HG02588 (cell line): ENCODE data around the gene PCDHGA7.
A peak's percentile ranks its signal among the peaks of the same experiment; 100 is the strongest.
"Not testable (repeated sequence)": the region's sequence is repeated elsewhere in the genome, so short reads cannot be mapped to it uniquely, and the experiment has no call there.

ENCODE experiments used
- ATAC-seq: cut with Tn5 transposase; IDR thresholded peaks from one replicate; pipeline ENCODE4 v1.9.1; 2021; ENCODE audit warnings: mild to moderate bottlenecking, moderate library complexity; ENCODE audit not compliant: unreplicated experiment

The PCDHGA7 gene

GRCh38 chr5:141397756-141398551 is 15.4 kb downstream of the PCDHGA7 start, which contains the start of gene PCDHGB5:
Gene PCDHGB5 (plus strand): TSS chr5:141397947. CDS start chr5:141398128, 181 bp downstream.
- ATAC-seq, result peak; percentile 96

GRCh38 chr5:141398608-141399007 is 16.1 kb downstream of the PCDHGA7 start:
- ATAC-seq, result no peak

DNA sequence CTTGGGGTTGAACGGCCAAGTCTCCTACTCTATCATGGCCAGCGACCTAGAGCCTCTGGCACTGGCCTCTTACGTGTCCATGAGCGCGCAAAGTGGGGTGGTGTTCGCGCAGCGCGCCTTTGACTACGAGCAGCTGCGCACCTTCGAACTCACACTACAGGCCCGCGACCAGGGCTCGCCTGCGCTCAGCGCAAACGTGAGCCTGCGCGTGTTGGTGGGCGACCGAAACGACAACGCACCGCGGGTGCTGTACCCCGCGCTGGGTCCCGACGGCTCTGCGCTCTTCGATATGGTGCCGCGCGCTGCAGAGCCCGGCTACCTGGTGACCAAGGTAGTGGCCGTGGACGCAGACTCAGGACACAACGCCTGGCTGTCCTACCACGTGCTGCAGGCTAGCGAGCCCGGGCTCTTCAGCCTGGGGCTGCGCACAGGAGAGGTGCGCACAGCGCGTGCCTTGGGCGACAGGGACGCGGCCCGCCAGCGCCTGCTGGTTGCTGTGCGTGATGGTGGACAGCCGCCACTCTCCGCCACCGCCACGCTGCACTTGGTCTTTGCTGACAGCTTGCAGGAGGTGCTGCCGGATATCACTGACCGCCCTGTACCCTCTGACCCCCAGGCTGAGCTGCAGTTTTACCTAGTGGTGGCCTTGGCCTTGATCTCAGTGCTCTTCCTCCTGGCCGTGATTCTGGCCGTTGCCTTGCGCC is 17.2 kb downstream of the PCDHGA7 start:
- no peak for ATAC-seq

GRCh38 chr5:141402553-141403243 is 20.2 kb downstream of the PCDHGA7 start, which contains the start of gene PCDHGA9:
Gene PCDHGA9 (plus strand): TSS chr5:141402778. CDS start chr5:141402953, 175 bp downstream.
- ATAC-seq, result no peak

DNA sequence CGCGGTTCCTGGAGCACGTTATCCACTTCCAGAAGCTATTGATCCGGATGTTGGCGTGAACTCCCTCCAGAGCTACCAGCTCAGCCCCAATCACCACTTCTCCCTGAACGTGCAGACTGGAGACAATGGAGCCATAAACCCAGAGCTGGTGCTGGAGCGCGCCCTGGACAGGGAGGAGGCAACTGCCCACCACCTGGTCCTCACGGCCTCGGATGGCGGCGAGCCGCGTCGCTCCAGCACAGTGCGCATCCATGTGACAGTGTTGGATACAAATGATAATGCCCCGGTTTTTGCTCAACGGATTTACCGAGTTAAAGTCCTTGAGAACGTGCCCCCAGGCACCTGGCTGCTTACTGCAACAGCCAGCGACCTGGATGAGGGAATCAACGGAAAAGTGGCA is 20.8 kb downstream of the PCDHGA7 start:
- ATAC-seq, result no peak

GRCh38 chr5:141407790-141408505 is 25.4 kb downstream of the PCDHGA7 start, which contains the start of gene PCDHGB6:
Gene PCDHGB6 (plus strand): TSS chr5:141408021. CDS start chr5:141408203, 182 bp downstream.
- ATAC-seq, result peak; percentile 81

DNA sequence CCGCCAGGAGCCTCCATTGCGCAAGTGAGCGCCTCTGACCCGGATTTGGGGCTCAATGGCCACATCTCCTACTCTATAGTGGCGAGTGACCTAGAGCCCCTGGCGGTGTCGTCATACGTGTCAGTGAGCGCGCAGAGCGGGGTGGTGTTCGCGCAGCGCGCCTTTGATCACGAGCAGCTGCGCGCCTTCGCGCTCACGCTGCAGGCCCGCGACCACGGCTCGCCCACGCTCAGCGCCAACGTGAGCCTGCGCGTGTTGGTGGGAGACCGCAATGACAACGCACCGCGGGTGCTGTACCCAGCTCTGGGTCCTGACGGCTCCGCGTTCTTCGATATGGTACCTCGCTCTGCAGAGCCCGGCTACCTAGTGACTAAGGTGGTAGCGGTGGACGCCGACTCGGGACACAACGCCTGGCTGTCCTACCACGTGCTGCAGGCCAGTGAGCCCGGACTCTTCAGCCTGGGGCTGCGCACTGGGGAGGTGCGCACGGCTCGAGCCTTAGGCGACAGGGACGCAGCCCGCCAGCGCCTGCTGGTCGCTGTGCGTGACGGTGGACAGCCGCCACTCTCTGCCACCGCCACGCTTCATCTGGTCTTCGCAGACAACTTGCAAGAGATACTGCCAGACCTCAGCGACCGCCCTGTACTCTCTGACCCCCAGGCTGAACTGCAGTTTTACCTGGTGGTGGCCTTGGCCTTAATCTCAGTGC is 27.2 kb downstream of the PCDHGA7 start:
- no peak for ATAC-seq

DNA sequence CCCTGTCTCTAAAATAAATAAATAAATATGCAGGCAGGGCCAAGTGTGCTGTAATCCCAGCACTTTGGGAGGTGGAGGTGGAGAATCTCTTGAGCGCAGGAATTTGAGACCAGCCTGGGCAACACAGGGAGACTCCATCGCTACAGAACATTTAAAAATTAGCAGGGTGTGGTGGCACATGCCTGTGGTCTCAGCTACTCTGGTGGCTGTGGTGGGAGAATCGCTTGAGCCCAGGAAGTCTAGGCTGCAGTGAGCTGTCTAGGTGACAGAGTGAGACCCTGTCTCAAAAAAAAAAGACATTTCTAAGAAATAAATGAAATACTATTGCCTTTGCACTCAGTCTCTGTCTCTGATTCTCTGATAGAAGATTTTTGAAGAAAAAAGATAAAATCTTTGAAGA is 29.0 kb downstream of the PCDHGA7 start:
- ATAC-seq, result no peak

DNA sequence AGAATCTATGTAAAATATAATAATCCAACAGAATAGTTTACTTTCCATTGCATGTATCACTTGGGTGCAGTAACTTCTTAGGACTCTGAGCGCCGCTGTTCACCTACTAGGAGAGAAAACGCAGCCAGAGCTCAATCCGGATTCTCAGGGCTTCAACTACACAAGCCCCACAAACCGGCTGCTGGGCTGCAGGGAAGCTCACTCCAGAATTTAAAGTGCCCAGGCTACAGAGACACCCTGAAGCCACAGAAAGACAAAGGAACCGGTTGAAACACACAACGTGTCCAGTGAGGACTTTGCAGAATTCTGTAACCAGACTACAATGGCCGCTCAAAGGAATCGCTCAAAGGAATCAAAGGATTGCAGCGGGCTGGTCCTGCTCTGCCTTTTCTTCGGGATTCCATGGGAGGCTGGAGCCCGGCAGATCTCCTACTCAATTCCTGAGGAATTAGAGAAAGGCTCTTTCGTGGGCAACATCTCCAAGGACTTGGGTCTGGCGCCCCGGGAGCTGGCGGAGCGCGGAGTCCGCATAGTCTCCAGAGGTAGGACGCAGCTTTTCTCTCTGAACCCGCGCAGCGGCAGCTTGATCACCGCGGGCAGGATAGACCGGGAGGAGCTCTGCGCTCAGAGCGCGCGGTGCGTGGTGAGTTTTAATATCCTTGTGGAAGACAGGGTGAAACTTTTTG is 30.5 kb downstream of the PCDHGA7 start, which contains the start of gene PCDHGA10:
Gene PCDHGA10 (plus strand): TSS at position 134 of the 686 bp plus-strand sequence. CDS start 189 bp downstream, at position 323.
- peak; percentile 41 for ATAC-seq

GRCh38 chr5:141413540-141414069 is 31.1 kb downstream of the PCDHGA7 start:
- no peak for ATAC-seq

DNA sequence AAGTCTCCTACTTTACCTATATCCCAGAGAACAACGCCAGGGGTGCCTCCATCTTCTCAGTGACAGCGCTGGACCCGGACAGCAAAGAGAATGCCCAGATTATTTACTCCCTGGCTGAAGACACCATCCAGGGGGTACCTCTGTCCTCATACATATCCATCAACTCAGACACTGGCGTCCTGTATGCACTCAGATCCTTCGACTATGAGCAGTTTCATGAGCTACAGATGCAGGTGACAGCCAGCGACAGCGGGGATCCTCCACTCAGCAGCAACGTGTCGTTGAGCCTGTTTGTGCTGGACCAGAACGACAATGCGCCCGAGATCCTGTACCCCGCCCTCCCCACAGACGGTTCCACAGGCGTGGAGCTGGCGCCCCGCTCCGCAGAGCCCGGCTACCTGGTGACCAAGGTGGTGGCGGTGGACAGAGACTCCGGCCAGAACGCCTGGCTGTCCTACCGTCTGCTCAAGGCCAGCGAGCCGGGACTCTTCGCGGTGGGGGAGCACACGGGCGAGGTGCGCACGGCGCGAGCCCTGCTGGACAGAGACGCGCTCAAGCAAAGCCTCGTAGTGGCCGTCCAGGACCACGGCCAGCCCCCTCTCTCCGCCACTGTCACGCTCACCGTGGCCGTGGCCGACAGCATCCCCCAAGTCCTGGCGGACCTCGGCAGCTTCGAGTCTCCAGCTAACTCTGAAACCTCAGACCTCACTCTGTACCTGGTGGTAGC is 32.2 kb downstream of the PCDHGA7 start:
- not testable (repeated sequence) for ATAC-seq

DNA sequence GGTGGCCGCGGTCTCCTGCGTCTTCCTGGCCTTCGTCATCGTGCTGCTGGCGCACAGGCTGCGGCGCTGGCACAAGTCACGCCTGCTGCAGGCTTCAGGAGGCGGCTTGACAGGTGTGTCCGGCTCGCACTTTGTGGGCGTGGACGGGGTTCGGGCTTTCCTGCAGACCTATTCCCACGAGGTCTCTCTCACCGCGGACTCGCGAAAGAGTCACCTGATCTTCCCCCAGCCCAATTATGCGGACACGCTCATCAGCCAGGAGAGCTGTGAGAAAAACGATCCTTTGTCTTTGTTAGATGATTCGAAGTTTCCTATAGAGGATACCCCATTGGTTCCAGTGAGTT is 32.7 kb downstream of the PCDHGA7 start:
- not testable (repeated sequence) for ATAC-seq

DNA sequence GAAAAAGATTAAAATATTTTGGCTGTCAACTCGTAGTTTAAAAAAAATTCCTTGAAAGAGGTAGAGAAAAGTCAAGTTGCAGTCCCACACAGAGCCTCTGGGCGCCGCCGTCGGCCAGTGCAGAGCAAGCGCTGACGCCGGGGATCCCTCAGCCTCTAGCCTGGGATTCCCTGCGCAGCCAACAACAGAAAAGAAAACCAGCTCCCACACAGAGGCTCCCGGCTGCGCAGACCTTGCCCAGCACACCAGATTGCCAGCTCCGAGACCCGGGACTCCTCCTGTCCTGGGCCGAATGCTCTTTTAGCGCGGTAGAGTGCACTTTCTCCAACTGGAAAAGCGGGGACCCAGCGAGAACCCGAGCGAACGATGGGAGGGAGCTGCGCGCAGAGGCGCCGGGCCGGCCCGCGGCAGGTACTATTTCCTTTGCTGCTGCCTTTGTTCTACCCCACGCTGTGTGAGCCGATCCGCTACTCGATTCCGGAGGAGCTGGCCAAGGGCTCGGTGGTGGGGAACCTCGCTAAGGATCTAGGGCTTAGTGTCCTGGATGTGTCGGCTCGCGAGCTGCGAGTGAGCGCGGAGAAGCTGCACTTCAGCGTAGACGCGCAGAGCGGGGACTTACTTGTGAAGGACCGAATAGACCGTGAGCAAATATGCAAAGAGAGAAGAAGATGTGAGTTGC is 35.1 kb downstream of the PCDHGA7 start, which contains the start of gene PCDHGB7:
Gene PCDHGB7 (plus strand): TSS at position 184 of the 679 bp plus-strand sequence. CDS start 183 bp downstream, at position 367.
- ATAC-seq, result peak; percentile 83

GRCh38 chr5:141419074-141419880 is 36.7 kb downstream of the PCDHGA7 start:
- no peak for ATAC-seq

DNA sequence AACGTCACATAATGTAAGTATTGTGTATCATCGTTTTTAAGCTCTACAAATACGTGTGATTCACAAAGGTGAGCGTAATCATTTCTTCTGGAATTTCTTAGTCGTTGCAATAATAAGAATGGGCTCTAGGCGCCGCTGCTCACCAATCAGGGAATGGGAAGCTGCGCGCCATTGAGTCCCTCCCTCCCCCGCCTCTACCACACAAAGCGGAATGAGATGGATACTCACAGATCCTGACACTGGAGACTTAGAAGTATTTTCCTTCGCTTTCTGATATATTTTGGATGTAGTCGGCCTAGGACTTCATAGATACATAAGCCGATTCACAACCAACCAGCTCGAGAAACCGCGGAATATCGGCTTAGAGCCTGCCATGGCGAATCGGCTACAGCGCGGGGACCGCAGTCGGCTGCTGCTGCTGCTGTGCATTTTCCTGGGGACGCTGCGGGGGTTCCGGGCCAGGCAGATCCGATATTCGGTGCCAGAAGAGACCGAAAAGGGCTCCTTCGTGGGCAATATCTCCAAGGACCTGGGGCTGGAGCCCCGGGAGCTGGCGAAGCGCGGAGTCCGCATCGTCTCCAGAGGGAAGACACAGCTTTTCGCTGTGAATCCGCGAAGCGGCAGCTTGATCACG is 38.4 kb downstream of the PCDHGA7 start, which contains the start of gene PCDHGA11:
Gene PCDHGA11 (plus strand): TSS at position 197 of the 634 bp plus-strand sequence. CDS start 177 bp downstream, at position 374.
- ATAC-seq, result no peak

DNA sequence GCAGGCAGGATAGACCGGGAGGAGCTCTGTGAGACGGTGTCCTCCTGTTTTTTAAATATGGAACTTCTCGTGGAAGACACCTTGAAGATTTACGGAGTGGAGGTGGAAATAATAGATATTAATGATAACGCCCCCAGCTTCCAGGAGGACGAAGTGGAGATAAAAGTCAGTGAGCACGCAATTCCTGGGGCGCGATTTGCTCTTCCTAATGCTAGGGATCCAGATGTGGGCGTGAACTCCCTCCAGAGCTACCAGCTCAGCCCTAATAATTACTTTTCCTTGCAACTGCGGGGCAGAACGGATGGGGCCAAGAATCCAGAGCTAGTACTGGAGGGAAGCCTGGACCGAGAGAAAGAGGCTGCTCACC is 38.9 kb downstream of the PCDHGA7 start:
- no peak for ATAC-seq
